ENCODE results near the gene PLTP. TPM values are rescaled to one million over a fixed set of nuclear protein-coding genes. Genes with fewer than 3 reads are reported as not detected.

Gene PLTP
- total RNA-seq, 3 donors from 2014 or later (not counting 1 experiment from before 2014, with no cell fraction given) = 0.63 to 3.5 (median 3.2) TPM

DNA sequence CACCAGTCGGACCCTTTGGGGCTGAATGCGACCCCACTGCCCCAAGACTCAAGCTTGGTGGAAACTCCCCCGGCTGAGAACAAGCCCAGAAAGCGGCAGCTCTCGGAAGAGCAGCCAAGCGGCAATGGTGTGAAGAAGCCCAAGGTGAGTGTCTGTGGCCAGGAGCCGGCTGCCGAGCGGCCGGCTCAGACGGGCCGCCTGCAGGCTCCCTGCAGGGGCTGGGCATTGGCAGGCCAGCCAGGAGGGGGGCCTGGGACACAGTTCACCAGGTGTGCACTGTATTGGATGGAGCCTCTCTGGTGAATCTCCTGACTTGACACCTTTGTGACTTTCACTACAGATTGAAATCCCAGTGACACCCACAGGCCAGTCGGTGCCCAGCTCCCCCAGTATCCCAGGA is 28.5 kb upstream of the PLTP start:
- TF ChIP-seq, protein P1, sequence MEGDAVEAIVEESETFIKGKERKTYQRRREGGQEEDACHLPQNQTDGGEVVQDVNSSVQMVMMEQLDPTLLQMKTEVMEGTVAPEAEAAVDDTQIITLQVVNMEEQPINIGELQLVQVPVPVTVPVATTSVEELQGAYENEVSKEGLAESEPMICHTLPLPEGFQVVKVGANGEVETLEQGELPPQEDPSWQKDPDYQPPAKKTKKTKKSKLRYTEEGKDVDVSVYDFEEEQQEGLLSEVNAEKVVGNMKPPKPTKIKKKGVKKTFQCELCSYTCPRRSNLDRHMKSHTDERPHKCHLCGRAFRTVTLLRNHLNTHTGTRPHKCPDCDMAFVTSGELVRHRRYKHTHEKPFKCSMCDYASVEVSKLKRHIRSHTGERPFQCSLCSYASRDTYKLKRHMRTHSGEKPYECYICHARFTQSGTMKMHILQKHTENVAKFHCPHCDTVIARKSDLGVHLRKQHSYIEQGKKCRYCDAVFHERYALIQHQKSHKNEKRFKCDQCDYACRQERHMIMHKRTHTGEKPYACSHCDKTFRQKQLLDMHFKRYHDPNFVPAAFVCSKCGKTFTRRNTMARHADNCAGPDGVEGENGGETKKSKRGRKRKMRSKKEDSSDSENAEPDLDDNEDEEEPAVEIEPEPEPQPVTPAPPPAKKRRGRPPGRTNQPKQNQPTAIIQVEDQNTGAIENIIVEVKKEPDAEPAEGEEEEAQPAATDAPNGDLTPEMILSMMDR (IDR thresholded peaks at IDR 0.05) = no peak
- Mint-ChIP-seq H3K27ac (no peak overlapping the region), H3K4me1 (peaks cover 40 to 44% of the 10 kb centered on the region in 2 donors), H3K36me3 (peaks cover 16% of the 10 kb centered on the region), H3K9me3 (no peaks in the 10 kb centered on the region), H3K4me3 (no peak overlapping the region), H3K27me3 (ENCODE audit: low read depth in 2 of 2) (no peaks in the 10 kb centered on the region)
- H3K27ac ChIP-seq (ENCODE audit: low read length) = no peak overlapping the region
- no peaks in the 10 kb centered on the region for H3K9me3 ChIP-seq (ENCODE audit: control insufficient read depth, insufficient read depth, low read length)
- ATAC-seq (no peak), DNase-seq (no peak)
- no peak overlapping the region for H3K4me3 ChIP-seq (ENCODE audit: low read length)
- peaks cover 38% of the 10 kb centered on the region for H3K4me1 ChIP-seq (ENCODE audit: control insufficient read depth, insufficient read depth, low read length)
- intact Hi-C loops (cut with micrococcal nuclease) = no loop called here
- no peaks in the 10 kb centered on the region for H3K27me3 ChIP-seq (ENCODE audit: control insufficient read depth, insufficient read depth, low read length)
- peaks cover 73% of the 10 kb centered on the region for H3K36me3 ChIP-seq (ENCODE audit: control insufficient read depth, insufficient read depth, low read length)
- 96% methylated on average over 13 of the region's 13 CpGs for WGBS (ENCODE audit: insufficient coverage)

GRCh38 chr20:45940053-45940452 is 28.1 kb upstream of the PLTP start:
- Mint-ChIP-seq H3K36me3 (peaks cover 16% of the 10 kb centered on the region), H3K27ac (peak overlapping the region in 1 of 2 donors; percentile 42), H3K27me3 (ENCODE audit: low read depth in 2 of 2) (no peaks in the 10 kb centered on the region), H3K9me3 (no peaks in the 10 kb centered on the region), H3K4me1 (peaks cover 41 to 44% of the 10 kb centered on the region in 2 donors), H3K4me3 (no peak overlapping the region)
- no peak for DNase-seq
- intact Hi-C loops (cut with micrococcal nuclease) = no loop called here
- Histone ChIP-seq H3K27me3 (ENCODE audit: control insufficient read depth, insufficient read depth, low read length) (no peaks in the 10 kb centered on the region), H3K36me3 (ENCODE audit: control insufficient read depth, insufficient read depth, low read length) (peaks cover 69% of the 10 kb centered on the region), H3K4me3 (ENCODE audit: low read length) (no peak overlapping the region), H3K4me1 (ENCODE audit: control insufficient read depth, insufficient read depth, low read length) (peaks cover 34% of the 10 kb centered on the region), H3K9me3 (ENCODE audit: control insufficient read depth, insufficient read depth, low read length) (no peaks in the 10 kb centered on the region), H3K27ac (ENCODE audit: low read length) (no peak overlapping the region)
- WGBS (ENCODE audit: insufficient coverage) = 97% methylated on average over 3 of the region's 3 CpGs
- TF ChIP-seq, protein P1 (IDR thresholded peaks at IDR 0.05) = no peak
- ATAC-seq = no peak

- no peak overlapping the region for H3K27ac ChIP-seq (ENCODE audit: low read length)
- peaks cover 57% of the 10 kb centered on the region for H3K36me3 ChIP-seq (ENCODE audit: control insufficient read depth, insufficient read depth, low read length)
- no peaks in the 10 kb centered on the region for H3K27me3 ChIP-seq (ENCODE audit: control insufficient read depth, insufficient read depth, low read length)
- Mint-ChIP-seq H3K36me3 (peaks cover 9% of the 10 kb centered on the region), H3K4me1 (peaks cover 29 to 32% of the 10 kb centered on the region in 2 donors), H3K27ac (peak overlapping the region; percentile 53 to 84), H3K9me3 (no peaks in the 10 kb centered on the region), H3K27me3 (ENCODE audit: low read depth in 2 of 2) (no peaks in the 10 kb centered on the region), H3K4me3 (no peak overlapping the region)
- no peak overlapping the region for H3K4me3 ChIP-seq (ENCODE audit: low read length)
- H3K9me3 ChIP-seq (ENCODE audit: control insufficient read depth, insufficient read depth, low read length) = no peaks in the 10 kb centered on the region
- WGBS (ENCODE audit: insufficient coverage) = 93% methylated on average over 13 of the region's 13 CpGs
- TF ChIP-seq, protein P1 (IDR thresholded peaks at IDR 0.05) = no peak
- intact Hi-C loops (cut with micrococcal nuclease) = no loop called here
- no peak for ATAC-seq
- DNase-seq = no peak
- peaks cover 27% of the 10 kb centered on the region for H3K4me1 ChIP-seq (ENCODE audit: control insufficient read depth, insufficient read depth, low read length)
Measured at GRCh38 chr20:45938727-45939438, 26.9 kb upstream of the PLTP start.

GRCh38 chr20:45937765-45938164 is 25.8 kb upstream of the PLTP start:
- ATAC-seq = no peak
- H3K9me3 ChIP-seq (ENCODE audit: control insufficient read depth, insufficient read depth, low read length) = no peaks in the 10 kb centered on the region
- no peaks in the 10 kb centered on the region for H3K27me3 ChIP-seq (ENCODE audit: control insufficient read depth, insufficient read depth, low read length)
- DNase-seq = peak in 1 of 2 donors; percentile 38
- H3K36me3 Mint-ChIP-seq = peaks cover 7% of the 10 kb centered on the region
- peaks cover 23 to 31% of the 10 kb centered on the region in 2 donors for H3K4me1 Mint-ChIP-seq
- H3K4me1 ChIP-seq (ENCODE audit: control insufficient read depth, insufficient read depth, low read length) = peaks cover 26% of the 10 kb centered on the region
- no peaks in the 10 kb centered on the region for H3K9me3 Mint-ChIP-seq
- TF ChIP-seq, protein P1 (IDR thresholded peaks at IDR 0.05) = no peak
- WGBS (ENCODE audit: insufficient coverage) = 100% methylated on average over 2 of the region's 2 CpGs
- peak overlapping the region; percentile 75 to 84 for H3K27ac Mint-ChIP-seq
- intact Hi-C loops (cut with micrococcal nuclease) = no loop called here
- H3K4me3 Mint-ChIP-seq = peak overlapping the region; percentile 77
- H3K27ac ChIP-seq (ENCODE audit: low read length) = no peak overlapping the region
- H3K27me3 Mint-ChIP-seq (ENCODE audit: low read depth in 2 of 2) = no peaks in the 10 kb centered on the region
- peaks cover 46% of the 10 kb centered on the region for H3K36me3 ChIP-seq (ENCODE audit: control insufficient read depth, insufficient read depth, low read length)
- H3K4me3 ChIP-seq (ENCODE audit: low read length) = no peak overlapping the region

Data from natural killer cell (primary cell).